ENCODE results near the gene FMN1. TPM values are rescaled to one million over a fixed set of nuclear protein-coding genes. Genes with fewer than 3 reads are reported as not detected.

Gene FMN1
- polyA plus RNA-seq, 2 of the 4 experiments (the other 2 are of a cell fraction), result 0.53 to 2.2 TPM

GRCh38 chr15:32889214-32889613, 305.3 kb downstream of the FMN1 start:
- ChIA-PET CTCF (interaction anchor here (0.7 to 2.2 kb wide), 5 partner anchors 11 to 49 kb away, joined by 3 to 9 read pairs (median 4); no protein-coding TSS in a partner anchor), POLR2A (interaction anchor here (0.7 kb wide), 1 partner anchor 274 kb away, joined by 7 read pairs; no protein-coding TSS in a partner anchor)
- no peak overlapping the region for H3K4me3 ChIP-seq
- TF ChIP-seq POLR2A (IDR thresholded peaks at IDR 0.05; ENCODE audit: low read length) (no peak), POLR2AphosphoS2 (conservative IDR thresholded peaks at IDR 0.05; ENCODE audit: low read length) (no peak), RNF2 (IDR thresholded peaks at IDR 0.05; ENCODE audit: borderline replicate concordance, low read depth) (no peak), SREBF2 (IDR thresholded peaks at IDR 0.05) (no peak), USF2 (IDR thresholded peaks at IDR 0.05) (no peak), FOSB (CRISPR knock-in tag; IDR thresholded peaks at IDR 0.05) (no peak), HOXB13 (CRISPR knock-in tag; IDR thresholded peaks at IDR 0.05; ENCODE audit: low read depth) (no peak)
- no peak for DNase-seq (ENCODE audit: low read depth in 1 of 2, low spot score in 1 of 2)
- H3K4me2 ChIP-seq, result no peak overlapping the region
- H3K4me1 ChIP-seq, result no peaks in the 10 kb centered on the region
- H3K9me3 ChIP-seq, result no peaks in the 10 kb centered on the region
- ATAC-seq, result no peak
- no peak overlapping the region for H3K27ac ChIP-seq
- WGBS (ENCODE audit: missing lambda C conversion rate), result 90% methylated on average over 3 of the region's 3 CpGs
- no peak for FAIRE-seq

GRCh38 chr15:32888221-32888761, 306.2 kb downstream of the FMN1 start:
- Histone ChIP-seq H3K4me2 (no peak overlapping the region), H3K9me3 (no peaks in the 10 kb centered on the region), H3K4me3 (no peak overlapping the region), H3K27ac (no peak overlapping the region), H3K4me1 (no peaks in the 10 kb centered on the region)
- FAIRE-seq (peak; percentile 72), ATAC-seq (no peak), DNase-seq (ENCODE audit: low read depth in 1 of 2, low spot score in 1 of 2) (no peak)
- ChIA-PET CTCF (interaction anchor here (0.8 to 2.4 kb wide), 8 partner anchors 10 to 226 kb away, joined by 3 to 12 read pairs (median 4); no protein-coding TSS in a partner anchor), POLR2A (interaction anchor here (0.6 kb wide), 1 partner anchor 37 kb away, joined by 3 read pairs; no protein-coding TSS in a partner anchor)
- 90% methylated on average over 3 of the region's 3 CpGs for WGBS (ENCODE audit: missing lambda C conversion rate)
- TF ChIP-seq FOXS1 (CRISPR knock-in tag; IDR thresholded peaks at IDR 0.05) (no peak), HEYL (CRISPR knock-in tag; IDR thresholded peaks at IDR 0.05) (no peak), JUNB (IDR thresholded peaks at IDR 0.05) (no peak)
- TF ChIP-seq, protein P1, sequence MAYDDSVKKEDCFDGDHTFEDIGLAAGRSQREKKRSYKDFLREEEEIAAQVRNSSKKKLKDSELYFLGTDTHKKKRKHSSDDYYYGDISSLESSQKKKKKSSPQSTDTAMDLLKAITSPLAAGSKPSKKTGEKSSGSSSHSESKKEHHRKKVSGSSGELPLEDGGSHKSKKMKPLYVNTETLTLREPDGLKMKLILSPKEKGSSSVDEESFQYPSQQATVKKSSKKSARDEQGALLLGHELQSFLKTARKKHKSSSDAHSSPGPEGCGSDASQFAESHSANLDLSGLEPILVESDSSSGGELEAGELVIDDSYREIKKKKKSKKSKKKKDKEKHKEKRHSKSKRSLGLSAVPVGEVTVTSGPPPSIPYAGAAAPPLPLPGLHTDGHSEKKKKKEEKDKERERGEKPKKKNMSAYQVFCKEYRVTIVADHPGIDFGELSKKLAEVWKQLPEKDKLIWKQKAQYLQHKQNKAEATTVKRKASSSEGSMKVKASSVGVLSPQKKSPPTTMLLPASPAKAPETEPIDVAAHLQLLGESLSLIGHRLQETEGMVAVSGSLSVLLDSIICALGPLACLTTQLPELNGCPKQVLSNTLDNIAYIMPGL (CRISPR knock-in tag; IDR thresholded peaks at IDR 0.05; ENCODE audit: borderline replicate concordance), result no peak

DNA sequence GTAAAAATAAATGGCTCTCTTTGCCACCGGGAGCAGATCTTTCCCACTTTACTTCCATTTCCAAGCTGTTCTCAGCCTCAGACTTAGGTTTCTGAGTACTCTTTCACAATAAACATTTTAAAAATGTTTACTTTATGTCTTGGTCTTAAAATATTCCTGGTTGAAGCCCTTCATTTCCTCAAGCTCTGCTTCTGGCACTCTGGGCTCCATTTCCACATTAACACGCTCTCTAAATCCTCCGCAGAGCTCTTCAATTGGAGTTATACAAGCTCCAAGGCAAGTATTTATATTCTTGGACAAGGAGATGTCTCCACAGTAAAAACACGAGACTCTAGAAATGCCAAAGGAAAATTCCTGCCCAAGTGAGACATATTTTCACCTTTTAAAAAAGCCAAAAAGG, 307.4 kb downstream of the FMN1 start:
- DNase-seq (ENCODE audit: low read depth in 1 of 2, low spot score in 1 of 2) (no peak), FAIRE-seq (no peak), ATAC-seq (no peak)
- H3K4me3 ChIP-seq, result no peak overlapping the region
- ChIA-PET CTCF (interaction anchor here (1.1 to 2.4 kb wide), 4 partner anchors 9 to 225 kb away, joined by 3 to 12 read pairs (median 6); no protein-coding TSS in a partner anchor), POLR2A (no interaction called here)
- no peaks in the 10 kb centered on the region for H3K4me1 ChIP-seq
- no peak for TF ChIP-seq CHD2 (IDR thresholded peaks at IDR 0.05; ENCODE audit: low read length, partially characterized antibody)
- TF ChIP-seq ZFP36 (IDR thresholded peaks at IDR 0.05; ENCODE audit: borderline replicate concordance, partially characterized antibody), result no peak
- TF ChIP-seq PBX3 (IDR thresholded peaks at IDR 0.05), result no peak
- TF ChIP-seq PHF8 (IDR thresholded peaks at IDR 0.05; ENCODE audit: borderline replicate concordance, low read depth), result no peak
- TF ChIP-seq ELK1 (IDR thresholded peaks at IDR 0.05; ENCODE audit: low read depth, low read length), result no peak
- no peak for TF ChIP-seq FOSB (CRISPR knock-in tag; IDR thresholded peaks at IDR 0.05)
- TF ChIP-seq SREBF2 (IDR thresholded peaks at IDR 0.05), result no peak
- no peak for TF ChIP-seq RAD21 (conservative IDR thresholded peaks at IDR 0.05 in 1 of 2, IDR thresholded peaks at IDR 0.05 in 1 of 2)
- no peak for TF ChIP-seq FOSL2 (IDR thresholded peaks at IDR 0.05)
- no peak for TF ChIP-seq FOSL2 (CRISPR knock-in tag; IDR thresholded peaks at IDR 0.05)
- no peak for TF ChIP-seq FOXS1 (CRISPR knock-in tag; IDR thresholded peaks at IDR 0.05)
- no peak for TF ChIP-seq REST (IDR thresholded peaks at IDR 0.05)
- H3K27ac ChIP-seq, result no peak overlapping the region
- 89% methylated on average over 4 of the region's 4 CpGs for WGBS (ENCODE audit: missing lambda C conversion rate)
- H3K4me2 ChIP-seq, result no peak overlapping the region
- H3K9me3 ChIP-seq, result no peaks in the 10 kb centered on the region

Measured in A549 (cell line).